Activated CD4-positive, alpha-beta T cell treated with anti-CD3 and anti-CD28 coated beads, Interleukin-2, amount 50 U/mL, for 16 hours (primary cell): ENCODE data around the gene JAKMIP1.

Experiments used
- DNase-seq: peaks from one replicate; pipeline ENCODE4 v3.0.0-alpha.2; 2020

JAKMIP1 gene

DNA sequence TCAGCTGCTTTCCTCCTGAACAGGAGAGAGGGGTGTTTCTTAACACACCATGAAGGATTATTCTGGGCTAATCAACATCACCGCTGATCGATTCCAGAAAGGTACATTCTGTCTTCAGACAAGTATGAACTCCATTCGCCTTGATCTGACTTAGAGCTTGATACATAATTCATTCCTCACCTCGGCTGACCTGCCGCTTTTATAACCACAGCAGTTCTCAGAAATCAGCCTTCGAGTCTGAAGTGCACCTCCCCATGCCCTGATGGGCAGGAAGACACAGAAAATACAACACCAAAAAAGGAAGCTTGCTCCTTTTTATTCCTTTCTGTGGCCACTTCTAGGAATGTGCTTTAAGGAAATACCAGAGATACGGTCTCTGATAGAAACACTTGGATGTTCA is 85.7 kb downstream of the JAKMIP1 start:
- no peak for DNase-seq

DNA sequence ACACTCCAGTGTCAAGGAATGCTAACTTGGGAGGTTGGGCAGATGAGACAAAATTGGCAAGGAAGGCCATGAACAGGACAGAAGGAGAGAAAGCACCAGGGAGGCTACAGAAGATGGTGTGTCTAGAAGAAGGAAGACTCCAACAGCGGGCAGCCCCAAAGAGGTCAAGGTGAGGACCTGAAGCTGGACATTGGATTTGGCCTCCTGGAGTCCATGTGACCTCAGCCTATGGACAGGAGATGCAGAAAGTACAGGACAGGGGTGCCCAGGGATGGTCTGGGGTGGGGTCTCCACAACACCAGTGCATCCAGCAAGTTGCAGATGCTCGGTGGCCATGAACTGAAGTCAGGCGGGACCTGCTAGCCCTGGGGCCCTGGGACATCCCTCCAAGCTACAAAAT is 86.2 kb downstream of the JAKMIP1 start:
- DNase-seq = no peak

DNA sequence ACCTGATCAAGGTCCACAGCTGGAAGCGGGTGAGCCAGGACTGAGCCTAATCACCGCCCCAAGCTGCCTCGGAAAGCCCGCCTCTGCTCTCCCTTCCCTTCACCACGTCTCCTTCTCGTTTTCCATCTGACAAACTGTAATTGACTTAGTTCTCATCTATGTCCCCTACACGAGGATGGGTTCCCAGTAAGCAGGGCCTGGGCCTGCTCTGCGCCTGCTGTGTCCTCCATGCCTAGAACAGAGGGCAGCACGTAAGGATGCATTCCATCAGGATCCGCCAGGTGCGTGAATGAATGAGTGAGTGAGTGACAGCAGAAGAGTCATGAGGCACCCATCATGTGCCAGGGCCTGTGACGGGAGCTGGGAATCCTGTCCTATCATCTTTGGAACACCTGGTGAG is 86.7 kb downstream of the JAKMIP1 start:
- DNase-seq = no peak

DNA sequence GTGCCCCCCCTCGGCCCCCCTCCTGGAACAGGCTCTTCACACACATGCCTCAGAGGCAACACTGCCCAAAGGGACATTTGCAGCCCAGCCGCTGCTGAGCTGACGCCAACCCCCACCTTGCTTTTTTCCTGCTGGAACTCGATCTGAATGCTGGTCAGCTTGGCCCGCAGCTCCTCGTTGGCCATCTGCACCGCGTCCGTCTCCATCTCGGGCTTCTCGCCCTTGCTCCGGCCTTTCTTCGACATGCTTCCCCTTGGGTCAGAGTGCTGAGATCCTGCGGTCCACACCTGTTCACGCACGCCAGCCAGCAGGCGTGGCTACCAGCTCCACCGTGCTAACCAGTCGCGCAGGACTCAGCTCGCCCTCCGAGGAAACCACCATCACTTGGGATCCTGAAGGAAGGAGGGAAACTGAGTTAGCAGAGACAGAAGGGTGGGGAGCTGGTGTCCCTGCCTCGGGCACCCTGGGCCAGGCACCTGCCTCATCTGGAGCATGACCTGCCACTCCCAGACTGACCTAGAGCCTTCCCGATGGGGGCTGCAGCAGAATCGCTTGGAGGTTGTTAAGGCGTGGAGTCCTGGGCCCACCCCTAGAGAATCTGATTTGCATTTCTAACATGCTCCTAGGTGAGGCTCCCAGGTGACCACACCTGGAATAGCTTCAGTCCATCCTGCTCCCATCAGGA is 87.6 kb downstream of the JAKMIP1 start:
- DNase-seq = no peak

DNA sequence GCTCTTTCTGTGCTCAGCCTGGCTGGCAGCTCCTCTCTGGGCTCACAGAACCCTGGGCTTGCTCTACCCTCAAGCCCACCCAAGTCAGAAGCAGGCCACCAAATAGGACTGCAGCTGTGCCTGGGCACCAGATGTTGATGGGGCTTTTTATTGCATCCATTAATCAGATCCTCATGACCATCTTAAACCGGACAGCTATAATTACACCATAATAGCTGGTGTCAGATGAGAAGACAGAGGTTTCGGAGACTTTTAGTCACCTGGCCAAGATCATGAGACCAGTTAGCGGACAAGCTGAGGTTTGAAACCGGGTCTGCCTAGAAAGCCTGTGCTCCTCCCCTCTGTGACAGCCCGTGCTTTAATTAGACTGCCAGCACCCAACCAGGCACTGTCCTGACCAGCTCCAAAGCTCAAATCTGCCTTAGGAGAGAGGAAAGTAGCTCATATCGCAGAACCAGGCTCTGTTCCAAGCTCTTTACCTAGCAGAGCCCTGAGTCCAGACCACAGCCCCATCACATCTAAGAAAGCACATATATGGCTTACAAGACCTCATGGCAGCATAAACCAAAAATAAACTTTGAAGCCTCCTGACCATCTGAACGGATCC is 88.9 kb downstream of the JAKMIP1 start:
- no peak for DNase-seq

DNA sequence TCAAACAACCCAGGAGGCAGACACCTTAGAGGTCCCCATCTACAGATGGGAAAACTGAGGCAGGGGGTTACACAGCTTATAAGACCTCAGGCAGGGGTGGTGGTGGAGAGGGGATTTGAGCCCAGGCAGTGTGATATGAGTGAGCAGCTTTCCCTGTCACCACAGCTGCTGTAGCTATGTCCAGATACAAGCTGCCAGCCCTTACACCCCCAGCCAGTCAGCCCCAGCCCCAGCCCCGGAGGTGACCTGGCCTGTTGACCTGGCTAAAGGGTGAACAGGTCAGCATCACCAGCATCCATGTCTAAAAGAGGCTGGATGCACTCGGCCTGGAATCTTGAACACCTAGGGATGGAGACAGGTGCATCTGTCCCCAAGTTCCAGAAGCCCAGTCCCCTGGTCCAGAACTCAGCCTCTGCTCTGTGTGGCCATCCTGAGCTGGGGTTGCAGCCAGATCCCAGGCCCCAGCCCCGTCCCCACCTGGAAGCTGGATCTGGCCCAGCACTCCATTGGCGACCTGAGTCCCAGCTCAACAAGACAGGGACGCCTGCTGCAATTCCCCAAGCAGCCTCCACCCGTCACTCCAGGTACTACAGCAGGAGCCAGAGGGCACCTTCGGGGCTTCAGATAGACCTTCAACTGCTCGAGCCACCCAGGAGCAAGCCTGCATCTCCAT is 89.5 kb downstream of the JAKMIP1 start:
- no peak for DNase-seq

DNA sequence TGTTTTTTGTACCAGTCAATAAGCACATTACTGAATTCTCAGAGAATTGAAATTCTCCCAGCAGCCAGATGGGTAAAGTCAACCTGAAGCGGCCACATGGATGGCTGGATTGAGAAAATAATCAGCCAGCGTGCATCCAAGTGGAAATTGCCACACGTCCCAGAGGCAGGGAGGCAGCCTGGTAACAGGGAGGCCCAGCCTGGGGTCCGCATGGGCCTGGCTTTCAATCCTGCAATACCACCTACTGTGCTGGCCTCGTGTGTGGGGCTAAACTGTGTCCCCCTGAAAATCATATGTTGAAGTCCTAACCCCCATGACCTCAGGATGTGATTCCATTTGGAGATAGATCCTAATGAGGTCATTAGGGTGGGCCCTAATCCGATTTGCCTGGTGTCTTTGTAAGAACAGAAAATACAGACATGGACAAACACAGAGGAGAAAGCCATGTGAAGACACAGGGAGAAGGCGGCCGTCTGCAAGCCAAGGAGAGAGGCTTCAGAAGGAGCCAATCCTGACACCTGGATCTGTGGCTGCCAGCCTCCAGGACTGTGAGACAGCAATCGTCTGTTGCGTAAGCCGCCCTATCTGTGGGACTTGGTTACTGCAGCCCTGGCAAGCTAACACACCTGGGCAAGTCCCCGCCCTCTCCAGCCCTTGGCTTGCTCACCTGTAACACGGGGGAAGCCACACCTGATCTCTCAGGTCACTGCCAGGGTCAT is 90.3 kb downstream of the JAKMIP1 start:
- DNase-seq = no peak

DNA sequence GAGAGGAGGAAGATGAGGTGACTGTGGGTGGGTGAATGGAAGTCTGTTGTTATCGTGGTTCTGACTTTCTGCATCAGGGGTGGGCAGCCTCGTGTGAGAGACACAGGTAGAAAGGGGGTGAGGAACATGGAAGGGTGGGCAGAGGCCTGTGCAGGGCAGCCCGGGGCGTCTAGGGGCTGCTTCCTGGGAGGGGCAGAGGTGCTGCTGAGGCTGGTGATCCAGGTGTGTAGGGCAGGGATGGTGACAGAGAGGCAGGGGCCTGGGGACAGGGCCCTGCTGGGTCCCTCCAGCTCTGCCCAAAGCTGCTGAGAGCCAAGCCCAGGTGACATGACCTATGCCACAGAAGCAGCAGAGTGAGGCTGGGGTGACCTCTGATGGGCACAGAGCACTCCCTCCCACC is 92.5 kb downstream of the JAKMIP1 start:
- DNase-seq = no peak

DNA sequence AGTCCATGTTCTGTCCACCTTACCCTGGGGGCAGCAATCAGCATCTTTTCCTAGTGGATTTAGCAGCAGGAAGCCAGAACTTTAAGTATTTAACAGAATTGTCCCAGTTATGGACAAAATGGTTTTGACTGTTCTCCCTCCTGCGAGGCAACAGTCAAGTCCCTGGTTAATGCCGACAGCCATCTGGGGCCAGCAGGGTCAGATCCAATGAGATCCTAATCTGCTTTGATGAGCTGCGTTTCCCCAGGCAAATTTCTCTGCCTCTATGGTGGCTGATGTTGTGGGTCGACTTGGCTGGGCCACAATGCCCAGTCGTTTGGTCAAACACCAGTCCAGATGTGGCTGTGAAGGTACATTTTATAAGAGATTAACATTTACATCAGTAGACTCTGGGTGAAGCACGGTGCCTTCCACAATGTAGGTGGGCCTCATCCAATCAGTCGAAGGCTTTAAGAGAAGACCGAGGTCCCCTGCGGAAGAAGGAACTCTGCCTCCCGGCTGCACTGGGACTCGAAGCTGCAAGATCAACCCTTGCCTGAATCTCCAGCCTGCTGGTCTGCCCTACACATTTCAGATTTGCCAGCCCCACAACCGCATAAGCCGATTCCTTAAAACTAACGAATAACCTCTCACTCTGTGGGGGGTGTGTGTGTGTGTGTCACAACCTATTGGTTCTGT is 93.1 kb downstream of the JAKMIP1 start:
- DNase-seq = no peak

DNA sequence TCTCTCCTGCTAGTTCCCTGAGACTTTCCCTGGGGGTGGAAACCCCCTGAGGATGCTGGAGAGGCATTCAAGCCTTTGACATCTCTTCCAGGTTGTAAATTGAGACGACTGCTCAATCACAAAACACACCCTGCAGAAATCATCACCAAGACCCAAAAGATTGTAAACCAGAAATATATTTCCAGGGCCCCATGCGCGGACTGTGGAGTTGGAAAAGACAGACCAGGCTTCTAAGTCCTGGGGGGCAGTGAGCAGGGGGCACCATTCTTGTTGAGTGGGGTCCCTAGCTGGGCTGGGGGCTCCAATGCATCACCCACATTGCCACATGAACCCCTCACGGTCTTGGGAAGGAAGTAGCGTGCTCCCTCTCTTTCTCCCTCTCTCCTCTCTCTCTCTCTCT is 94.2 kb downstream of the JAKMIP1 start:
- DNase-seq = no peak

DNA sequence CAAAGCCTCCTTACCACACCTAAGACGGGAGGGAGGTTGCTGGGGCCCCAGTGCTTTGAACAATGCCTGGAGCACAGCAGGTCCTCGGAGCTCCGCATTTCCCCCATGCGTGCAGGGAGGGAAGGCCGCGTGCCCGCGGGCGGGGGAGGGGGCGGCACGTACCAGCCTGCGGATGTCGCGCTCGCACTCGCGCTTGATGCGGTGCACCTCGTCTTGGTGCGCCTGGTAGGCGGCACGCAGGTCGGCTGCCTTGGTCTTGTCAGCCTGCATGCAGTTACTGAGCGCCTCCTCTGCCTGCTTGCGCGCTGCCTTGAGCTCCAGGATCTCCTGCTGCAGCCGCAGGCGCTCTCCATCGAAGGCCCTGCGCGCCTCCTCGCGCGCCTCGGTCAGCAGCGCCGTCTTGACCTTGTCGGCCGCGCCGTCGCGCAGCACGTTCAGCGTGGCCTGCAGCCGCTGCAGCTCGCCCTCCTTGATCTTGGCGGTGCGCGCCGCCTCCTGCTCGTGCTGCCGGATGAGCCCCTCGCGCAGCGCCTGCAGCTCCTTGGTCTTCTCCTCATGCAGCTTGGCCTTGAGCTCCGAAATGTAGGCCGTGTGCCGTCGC is 94.9 kb downstream of the JAKMIP1 start:
- DNase-seq = no peak

DNA sequence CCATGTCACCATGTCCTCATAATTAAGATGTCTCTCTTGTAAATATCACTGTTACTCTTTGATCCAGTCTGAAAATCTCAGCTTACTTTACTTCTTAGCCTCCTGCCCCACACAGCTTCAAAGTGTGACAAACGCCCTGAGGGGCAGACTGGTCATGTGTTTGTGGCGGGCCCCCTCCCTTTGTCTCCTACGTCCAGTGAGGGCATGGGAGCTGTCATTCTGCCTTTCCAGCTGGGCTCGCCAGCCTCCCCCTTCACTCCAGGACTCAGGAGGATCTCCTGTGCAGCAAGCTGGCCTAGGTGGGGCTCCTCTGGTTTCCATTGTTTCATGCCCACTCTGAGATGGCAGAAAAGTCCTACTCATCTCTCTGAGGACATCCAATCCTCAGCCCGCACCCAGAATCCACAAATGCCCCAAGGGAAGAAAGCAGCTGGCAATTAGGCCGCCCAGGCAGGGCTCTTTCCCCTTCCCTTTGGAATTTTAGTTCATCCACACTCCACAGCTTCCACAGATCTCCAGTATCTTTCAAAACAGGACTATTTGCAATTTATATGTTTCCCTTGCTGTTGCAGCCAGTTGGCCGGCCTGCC is 95.7 kb downstream of the JAKMIP1 start:
- no peak for DNase-seq

DNA sequence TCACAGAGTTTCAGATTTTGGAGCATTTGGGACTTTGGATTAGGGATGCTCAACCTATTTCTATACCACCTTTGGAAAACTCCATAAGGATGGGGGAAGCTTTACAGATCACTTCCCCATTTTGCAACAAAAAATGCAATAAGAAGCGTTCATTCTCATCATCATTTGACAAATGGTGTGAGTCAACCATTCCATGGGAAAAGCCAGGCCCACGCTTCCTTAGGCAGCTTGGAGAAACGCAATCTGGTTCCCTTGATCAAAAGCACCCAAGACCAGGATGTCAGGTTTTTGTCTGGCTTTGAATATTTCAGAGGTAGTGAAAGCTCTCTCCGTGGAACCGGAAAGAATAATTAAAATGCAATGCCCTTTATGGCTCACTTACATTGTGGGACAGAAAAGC is 102.8 kb downstream of the JAKMIP1 start:
- no peak for DNase-seq

DNA sequence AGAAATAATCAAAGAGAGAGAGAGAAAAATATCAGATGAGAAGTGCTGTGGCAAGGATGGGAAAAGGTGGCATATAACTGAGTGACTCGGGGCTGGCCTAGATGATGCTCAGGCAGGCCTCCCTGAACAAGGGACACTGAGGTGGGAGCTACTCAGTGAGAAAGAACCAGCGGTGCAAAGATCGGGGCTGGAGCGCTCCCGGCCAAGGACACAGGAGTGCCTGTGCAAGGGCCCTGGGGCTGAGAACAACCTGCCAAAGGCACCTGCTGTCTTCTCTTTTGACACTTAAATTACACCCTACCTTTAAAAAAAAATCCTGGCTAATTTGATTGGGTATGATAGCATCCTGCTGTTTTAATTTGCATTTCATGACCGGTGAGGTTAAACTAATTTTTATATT is 104.5 kb downstream of the JAKMIP1 start:
- DNase-seq = no peak

DNA sequence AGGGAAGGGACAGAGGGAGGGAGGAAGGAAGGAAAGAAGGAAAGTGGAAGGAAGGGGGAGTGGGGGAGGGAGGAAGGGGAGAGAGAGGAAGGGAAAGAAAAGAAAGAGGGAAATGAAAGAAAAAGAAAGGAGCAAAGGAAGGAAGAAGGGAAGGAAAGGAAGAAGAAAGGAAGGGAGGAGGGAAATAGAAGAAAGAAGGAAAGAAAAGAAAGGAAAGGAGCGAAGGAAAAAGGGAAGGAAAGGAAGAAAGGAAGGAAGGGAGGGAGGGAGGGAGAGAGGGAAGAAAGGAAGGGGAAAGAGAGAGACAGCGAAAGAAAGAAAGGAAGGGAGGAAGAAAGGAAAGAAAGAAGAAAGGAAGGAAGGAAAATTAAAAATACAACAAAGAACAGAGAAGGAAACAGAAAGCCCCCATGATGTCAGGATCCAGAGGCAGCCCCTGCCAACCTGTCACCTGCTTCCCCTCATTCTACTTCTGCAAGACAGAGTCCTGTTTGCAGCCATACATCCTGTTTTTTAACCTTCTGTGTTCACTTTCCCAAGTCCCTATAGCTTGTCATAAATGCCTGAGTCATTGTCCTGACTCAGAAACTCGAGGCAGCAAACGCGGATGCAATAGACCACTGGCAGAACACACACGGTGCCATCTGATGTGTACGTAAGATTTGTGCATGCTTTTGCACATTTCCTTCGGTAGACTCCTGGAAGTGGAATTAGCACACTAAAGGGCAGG is 105.2 kb downstream of the JAKMIP1 start:
- peak; percentile 49 for DNase-seq

DNA sequence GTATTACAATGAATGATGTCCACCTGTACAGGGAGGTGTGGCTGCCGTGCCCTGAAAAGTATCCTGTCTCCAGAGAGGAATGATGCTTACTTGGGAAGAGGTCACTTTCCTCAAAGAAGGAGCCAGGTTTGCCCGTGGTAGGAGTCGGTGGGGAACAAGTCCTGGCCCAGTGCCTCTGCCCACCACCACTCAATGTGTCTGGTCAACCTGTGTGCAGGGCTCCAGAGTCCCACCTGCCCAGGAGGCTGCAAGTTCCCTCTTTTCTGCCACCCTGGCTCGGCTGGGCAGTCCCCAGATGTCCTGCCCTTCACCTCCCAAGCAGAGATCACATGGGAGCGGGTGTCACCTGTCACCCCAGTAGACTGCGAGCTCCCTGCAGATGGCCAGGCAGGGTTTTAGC is 106.7 kb downstream of the JAKMIP1 start:
- DNase-seq = no peak

DNA sequence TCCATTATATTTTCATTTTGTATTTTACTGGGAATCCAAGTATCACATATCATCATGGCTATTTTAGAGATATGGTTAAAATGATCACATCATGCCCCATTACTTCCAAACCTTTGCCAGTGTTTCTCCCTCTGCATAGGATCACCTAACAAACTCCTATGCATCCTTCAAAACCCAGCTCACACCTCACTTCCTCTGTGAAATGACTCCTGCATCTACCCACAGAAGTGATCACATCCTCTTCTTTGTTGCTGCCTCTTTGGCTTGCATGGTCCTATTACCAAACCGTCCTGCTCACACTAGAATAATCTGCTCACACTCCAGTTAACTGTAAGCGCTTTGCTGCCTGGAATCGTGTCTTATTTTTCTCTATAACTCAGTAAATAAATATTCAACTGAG is 107.4 kb downstream of the JAKMIP1 start:
- peak; percentile 30 for DNase-seq

DNA sequence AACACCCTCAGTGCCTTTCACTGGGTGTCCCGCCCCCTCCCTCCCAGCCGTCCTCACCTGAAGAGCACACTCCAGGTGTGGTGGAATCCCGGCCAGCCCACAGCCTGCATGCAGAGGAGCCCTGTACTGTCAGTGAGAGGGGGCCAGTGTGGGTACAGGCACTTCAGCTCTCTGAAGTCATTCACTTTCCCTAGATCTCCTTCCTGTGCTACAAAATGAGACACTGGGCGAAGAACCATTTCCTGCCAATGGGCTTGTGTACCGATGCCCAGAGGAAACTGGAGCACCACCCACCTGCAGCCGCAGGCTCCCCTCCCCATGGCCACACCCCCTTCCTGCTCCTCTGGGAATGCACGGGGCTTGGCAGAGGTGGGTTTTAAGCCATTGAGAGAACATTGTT is 108.2 kb downstream of the JAKMIP1 start:
- peak; percentile 8 for DNase-seq

DNA sequence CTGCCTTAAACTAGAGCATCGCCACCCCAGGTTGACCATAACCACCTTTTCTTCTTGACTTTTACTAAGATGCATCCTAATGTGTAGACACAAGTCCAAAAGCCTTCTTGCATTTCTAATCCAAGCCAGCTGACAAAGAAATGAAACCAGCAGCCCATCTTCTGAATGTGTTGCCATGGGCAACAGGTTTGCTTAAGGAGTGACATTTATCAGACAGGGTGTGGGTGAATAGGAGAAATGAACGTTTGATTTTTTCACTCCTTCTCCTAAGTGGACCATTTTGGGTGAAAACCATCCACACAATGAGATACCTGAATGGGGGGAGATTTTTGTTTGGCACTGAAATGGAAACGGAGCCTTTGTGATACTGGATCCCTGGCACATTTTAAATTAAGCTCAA is 109.4 kb downstream of the JAKMIP1 start:
- no peak for DNase-seq

DNA sequence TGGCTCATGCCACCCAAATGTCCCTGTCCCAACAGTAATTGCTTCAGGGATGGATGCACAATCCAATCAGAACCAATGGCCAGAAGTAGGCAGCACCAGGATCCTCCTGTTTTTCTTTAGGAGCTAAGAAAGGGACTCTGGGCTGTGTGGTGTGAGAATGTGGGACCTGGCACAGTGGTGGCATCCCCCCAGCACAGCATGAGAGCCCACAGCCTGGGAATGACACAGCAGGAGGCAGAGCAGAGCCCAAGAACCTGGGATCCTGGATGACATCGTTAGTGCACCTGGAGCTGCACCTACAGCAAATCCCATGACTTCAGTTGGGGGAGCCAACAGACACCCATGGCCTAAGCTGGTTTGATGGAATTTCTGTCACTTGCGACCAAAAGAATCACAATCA is 111.4 kb downstream of the JAKMIP1 start:
- no peak for DNase-seq

DNA sequence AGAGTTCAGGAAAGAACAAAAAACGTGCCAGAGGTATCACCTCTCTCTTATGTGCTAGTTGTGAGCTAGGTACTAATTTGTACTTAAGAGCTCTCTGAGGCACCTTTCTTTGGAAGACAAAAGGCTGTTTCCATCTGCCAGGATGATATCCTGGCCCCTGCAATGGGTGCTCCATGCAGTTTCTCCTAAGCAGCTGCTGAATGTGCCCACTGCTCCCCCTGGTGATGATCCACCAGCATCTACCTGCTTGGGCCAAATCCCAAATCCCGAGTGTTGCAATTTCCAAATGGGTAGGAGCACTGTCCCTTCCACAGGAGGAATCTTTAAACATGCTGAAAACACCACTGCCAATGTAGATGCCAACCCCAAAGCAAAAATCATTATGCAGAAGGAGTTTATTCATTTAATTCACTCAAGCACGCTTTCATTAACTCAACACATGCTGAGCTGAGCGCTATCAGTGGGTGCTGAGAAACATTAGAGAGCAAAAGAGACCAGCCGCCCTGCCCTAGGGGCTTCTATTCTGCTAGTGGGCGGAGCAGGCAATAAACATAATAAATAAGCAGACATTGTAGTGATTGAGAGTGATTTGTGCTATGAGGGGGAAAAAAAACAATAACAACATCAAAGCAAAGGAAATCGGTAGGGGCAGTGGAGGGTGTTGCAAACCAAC is 112.5 kb downstream of the JAKMIP1 start:
- no peak for DNase-seq
